NCI-H82 (cell line): ENCODE results near the gene ADI1.
A peak's percentile ranks its signal among the peaks of the same experiment; 100 is the strongest.
"Not testable (repeated sequence)": the region's sequence is repeated elsewhere in the genome, so short reads cannot be mapped to it uniquely, and the experiment has no call there.

Experiments
- DNase-seq: peaks from one replicate; lab custom pipeline; 2025; lab: John Stamatoyannopoulos, UW

The ADI1 gene

DNA sequence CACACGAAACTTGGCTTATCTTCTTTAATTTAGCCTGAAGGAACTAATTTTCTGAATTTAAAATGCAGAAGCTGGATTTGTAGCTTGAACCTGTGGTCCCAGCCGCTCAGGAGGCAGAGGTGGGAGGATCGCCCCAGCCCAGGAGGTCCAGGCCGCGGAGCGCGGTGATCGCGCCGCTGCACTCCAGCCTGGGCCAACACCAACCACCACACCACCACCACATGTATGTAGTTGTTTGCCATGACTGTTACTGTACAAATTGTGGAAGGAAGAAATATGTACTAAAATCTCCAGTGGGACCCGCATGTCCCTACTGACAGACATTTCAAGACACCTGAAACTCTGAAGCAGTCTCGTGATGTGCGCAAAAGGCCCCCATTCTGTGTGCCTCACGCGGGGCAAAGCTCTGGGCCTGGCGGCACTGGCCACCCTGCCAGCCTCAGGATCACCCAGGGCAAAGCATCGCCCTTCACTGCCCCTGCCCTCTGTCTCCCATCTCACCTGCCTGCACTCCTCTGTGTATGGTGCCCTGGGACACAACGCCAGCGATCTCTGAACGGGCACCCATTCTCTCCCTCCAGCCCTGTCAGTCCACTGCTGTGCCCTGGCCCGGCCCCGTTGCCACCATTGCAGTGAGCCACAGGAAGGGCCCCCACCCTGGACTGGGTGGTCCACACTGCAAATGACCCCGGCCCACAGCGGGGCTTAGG lies 10.1 kb upstream of the ADI1 start:
- no peak for DNase-seq

DNA sequence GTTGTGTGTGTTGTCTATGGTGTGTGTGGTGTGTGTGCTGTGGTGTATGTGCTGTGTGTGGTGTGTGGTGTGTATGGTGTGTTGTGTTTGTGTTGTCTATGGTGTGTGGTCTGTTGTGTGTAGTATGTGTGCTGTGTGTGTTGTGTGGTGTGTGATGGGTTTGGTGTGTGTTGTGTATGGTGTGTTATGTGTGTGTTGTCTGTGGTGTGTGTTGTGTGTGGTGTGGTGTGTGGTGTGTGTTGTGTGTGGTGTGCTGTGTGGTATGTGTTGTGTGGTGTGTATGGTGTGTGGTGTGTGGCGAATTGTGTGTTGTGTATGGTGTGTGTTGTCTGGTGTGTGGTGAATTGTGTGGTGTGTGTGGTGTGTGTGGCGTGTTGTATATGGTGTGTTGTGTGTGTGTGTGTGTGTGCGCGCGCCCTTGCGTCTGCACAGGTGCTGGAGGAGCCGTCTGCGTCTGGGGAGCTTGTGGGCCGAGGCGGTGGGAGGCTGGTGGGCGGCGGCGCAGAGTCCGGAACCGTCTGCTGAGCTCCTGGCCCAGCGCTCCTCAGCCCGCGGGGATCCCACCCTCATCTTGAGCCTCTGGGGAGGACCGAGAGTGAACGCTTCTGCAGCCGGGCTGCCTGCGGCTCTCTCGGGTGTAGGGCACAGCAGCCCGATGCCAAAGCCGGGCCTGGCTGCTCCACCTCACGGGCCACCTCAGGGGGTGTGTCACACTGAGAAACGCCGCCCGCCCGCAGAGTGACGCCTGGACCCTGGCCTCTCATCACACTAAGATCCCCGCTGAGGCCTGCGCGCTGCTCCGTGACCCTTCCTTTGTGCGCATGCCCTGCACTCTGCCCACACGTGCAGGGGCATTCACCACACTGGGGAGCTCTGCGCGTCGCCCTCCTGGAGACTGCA lies 8.8 kb upstream of the ADI1 start:
- DNase-seq = peak; percentile 10

DNA sequence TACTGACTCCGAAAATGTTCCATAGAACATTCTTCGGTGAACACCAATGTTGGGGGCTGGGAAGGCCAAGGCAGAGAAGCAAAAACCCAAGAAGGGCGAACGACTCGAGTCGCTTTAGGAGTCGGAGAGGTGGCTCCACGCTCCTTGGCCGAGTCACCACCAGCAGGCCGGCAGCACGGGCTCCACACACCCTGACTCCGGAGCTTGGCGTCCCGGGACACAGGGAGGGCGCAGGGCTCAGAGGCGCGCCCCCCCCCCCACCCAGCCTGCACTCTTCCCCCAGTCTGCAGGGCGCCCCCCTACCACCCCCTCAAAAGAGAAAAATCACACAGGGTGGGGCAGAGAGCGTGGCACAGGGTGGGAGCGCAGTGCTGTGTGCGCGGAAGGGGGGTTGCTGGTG lies 7.5 kb upstream of the ADI1 start:
- DNase-seq = no peak

DNA sequence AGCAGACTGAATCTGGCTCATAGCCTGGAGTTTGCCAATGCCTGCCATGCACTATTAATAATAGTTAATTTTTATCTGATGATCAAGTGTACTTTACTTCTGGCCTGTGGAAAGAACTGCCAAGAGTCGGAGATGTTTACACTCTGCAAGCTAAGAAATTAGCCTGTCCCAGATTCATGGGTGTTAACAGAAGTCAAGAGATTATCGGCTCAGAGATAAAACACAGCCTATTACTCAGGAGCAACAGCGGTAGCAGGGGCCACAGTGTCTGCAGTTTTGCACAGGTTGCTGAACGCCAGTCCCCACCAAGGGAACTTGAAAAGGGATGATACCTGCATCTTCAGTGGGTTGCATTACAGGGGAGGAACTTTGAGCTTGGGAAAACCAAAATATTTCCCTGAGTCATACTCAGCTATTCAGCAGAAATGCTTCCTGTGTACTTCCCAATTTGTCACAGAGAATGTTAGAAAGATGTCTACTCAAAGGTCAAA lies 4.3 kb upstream of the ADI1 start:
- DNase-seq = peak; percentile 91

DNA sequence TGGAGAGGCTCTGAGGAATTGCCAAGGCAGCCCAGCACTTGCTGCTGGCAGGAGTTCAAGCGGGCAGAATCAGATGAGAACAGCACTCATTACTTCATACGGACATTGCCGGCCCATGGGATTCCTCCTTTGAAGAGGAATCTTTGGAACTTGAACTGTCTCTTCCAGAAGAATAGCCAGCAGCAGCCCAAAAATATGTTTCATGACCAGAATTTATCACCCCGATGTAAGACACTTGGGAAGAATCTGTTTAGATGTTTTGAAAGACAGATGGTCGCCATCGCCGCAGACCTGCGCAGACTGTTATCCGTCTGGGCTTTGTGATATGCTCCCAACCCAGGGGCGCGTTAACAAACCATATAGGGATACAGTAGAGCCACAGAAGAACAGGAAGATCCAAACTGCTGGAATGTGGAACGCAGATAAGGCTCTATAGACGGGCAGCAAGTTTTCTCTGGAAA lies 3.7 kb upstream of the ADI1 start:
- peak; percentile 84 for DNase-seq

DNA sequence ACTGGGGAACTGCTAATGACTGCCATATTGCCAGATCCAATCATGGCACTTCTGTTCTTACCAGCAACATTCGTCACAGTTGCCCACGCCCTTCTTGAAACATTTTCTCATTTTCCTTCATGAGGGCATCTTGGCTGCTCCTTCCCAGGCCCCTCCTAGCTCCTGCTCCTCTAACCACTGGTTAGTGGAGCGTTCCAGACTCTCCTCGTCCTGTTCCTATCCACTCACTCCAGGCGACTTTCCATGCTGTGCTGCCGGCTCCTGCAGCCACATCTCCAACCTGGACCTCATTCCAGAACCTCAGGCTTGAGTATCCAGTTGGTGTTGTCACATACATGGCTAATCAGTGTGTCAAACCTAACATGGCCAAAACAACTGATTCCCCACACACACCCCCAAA lies 1.3 kb upstream of the ADI1 start:
- no peak for DNase-seq

DNA sequence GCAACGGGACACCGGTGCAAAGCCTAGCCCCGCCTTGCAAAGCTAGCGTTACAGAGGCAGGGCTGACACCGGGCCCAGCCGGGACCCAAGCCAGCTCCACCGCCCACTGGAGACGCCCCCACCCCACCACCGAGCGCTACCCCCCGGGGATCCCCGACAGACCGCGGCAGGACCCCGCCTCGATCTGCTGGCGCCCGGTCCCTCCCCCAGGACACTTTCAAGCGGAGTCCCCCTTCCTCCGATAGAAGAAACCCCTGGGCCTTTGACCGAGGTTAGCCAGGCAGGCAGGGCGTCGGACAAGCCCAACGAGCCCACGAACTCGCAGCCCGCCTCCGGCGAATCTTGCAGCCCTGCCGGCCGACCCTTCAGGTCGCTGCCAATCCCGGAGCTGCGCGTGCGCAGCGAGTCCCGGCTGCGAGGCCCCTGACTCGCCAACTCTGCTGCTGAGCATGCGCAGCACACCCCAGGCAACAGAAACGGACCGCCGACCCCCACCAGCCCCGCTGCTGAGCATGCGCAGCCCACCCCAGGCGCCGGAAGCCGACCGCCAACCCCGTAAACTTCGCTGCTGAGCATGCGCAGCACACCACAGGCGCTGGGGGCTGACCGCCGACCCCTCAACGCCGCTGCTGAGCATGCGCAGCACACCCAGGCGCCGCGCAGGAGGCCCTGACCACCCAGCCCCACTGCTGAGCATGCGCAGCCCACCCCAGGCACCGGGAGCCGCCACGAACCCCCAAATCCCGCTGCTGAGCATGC lies 656 bp downstream of the ADI1 start:
- DNase-seq = peak; percentile 99

DNA sequence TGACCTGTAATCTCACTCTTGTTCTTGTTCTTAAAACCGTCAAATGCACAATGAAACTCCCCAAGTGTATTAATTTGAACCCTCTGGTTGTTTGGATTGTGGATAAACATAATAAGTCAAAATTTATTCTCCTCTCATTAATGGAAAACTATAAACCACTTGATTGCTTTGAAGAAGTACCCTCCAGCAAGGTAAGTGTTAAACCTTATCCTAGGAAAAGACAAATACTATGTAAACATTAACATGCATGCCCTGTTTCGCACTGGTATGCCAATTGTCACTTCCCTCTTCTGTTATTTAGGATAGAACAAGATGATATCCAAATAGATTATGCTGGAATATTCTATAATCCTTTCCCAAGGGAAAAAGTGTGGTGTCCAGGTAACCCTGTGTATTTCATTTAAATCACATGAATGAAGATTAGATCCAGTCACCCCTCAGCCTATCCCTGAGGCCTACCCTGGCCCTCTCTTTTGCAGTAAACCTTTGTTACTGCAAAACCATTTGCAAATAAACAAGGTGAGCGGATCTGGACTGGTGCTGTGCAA lies 1.3 kb downstream of the ADI1 start:
- no peak for DNase-seq

DNA sequence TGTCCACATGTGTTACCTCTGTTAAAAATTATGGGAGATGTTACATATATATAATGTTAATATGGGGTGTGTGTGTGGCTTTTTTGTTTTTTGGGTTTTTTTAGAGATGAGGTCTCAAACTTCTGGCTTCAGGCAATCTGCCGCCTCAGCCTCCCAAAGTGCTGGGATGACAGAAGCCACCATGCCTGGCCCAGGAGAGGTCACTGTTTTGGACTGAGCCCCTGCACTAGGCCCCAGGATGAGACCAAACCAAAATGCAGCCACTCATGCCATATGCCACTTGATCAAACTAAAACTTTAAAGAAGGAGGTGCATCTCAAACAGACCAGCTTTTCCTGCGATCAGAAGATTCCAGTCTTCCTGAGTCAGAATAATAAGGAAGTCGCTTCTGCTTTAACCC lies 2.5 kb downstream of the ADI1 start:
- DNase-seq = no peak

DNA sequence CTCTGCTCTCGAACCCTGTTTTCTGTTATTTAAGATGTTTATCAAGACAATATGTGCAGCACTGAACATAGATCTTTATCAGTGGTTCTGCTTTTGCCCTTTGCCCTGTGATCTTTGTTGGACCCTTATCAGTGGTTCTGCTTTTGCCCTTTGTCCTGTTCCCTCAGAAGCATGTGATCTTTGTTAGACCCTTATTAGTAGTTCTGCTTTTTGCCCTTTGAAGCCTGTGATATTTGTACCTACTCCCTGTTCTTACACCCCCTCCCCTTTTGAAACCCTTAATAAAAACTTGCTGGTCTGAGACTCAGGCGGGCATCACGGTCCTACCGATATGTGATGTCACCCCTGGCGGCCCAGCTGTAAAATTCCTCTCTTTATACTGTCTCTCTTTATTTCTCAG lies 3.9 kb downstream of the ADI1 start:
- not testable (repeated sequence) for DNase-seq

DNA sequence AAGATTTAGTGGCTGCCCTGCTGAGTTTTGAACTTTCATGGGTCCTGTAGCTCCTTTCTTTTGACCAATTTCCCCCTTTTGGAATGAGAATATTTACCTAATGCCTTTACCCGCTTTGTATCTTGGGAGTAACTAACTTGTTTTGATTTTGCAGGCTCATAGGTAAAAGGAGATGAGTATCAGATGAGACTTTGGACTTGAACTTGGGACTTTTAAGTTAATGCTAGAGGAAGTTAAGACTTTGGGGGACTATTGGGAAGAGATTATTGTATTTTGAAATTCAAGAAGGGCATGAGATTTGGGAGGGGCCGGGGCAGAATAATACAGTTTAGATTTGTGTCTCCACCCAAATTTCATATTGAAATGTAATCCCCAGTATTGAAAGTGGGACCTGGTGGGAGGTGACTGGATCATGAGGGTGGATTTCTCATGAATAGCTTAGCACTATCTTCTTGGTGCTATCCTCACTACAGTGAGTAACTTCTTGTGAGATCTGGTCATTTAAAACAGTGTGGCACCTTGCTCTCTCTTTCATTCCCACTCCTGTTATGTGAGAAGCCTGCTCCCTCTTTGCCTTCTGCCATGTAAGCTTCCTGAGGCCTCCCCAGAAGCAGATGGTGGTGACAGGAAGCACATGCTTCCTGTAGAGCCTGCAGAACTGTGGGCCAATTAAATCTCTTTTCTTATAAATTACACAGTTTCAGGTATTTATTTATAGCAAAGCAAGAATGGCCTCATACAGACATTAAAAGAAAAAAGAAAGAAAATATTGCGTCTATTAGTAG lies 6.1 kb downstream of the ADI1 start:
- no peak for DNase-seq

DNA sequence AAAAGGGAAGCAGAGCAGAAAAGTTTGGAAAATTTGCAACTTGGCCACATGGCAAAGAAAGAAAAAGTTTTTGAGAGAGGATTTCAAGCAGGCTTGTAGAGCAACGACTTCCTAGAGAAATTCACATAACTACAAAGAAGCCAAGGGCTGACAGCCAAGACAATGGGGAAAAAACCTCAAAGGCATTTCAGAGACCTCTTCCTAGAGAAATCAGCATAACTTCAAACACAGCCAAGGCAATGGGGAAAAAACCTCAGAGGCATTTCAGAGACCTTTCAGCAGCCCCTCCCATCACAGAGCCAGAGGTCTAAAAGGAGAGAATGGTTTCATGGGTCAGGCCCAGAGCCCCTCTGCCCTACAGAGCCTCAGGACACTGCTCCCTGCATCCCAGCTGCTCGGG lies 7.2 kb downstream of the ADI1 start:
- no peak for DNase-seq

DNA sequence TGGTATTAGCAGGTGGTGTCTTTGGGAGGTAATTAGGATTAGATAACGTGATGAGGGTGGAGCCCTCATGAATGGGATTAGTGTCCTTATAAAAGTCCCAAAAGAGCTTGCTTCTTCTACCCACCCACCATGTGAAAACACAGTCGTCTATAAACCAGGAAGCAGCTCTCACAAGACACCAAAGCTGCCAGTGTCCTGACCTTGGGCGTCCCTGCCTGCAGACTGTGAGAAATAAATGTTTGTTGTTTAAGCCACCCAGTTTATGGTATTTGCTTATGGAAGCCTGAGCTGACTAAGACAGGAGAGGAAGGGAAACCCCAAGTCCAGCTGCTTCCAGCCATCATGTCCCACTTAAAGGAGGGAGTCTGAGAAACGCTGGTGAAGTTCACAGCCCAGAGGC lies 13.6 kb downstream of the ADI1 start:
- DNase-seq = peak; percentile 94

DNA sequence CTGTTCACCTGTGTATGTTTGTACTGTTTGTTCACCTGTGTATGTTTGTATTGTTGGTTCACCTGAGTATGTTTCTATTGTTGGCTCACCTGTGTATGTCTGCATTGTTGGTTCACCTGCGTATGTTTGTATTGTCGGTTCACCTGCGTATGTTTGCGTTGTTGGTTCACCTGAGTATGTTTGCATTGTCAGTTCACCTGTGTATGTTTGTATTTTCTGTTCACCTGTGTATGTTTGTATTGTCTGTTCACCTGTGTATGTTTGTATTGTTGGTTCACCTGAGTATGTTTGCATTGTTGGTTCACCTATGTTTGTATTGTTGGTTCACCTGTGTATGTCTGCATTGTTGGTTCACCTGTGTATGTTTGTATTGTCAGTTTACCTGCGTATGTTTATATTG lies 14.6 kb downstream of the ADI1 start:
- DNase-seq = no peak

DNA sequence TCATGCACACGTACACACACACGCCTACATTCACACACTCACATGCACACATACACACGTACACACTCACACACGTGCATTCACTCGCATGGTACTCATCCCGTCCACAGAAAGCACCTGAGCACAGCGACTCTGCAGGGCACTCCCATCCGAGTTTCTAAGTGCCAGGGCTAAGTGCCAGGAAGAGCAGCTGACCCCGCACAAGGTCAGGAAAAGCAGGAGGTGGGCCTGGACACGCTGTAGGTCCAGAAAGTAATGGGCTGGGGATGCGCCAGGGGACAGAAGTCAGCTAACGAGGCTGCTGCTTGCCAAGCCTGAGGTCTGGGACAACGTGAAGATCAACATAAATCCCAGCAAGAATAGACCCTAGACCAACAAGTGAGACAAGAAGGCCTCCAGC lies 15.8 kb downstream of the ADI1 start:
- DNase-seq = no peak

DNA sequence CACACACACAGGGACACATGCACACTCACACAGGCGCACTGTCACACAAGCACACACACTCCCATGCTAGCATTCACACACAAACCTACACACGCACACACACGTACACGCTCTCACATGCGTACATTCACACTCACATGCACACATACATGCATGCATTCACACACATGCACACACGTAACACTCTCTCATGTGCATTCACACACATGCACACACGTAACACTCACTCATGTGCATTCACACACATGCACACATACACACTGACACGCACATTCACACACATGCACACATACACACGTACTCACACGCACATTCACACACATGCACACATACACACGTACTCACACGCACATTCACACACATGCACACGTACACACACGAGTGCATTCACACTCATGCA lies 16.3 kb downstream of the ADI1 start:
- no peak for DNase-seq

DNA sequence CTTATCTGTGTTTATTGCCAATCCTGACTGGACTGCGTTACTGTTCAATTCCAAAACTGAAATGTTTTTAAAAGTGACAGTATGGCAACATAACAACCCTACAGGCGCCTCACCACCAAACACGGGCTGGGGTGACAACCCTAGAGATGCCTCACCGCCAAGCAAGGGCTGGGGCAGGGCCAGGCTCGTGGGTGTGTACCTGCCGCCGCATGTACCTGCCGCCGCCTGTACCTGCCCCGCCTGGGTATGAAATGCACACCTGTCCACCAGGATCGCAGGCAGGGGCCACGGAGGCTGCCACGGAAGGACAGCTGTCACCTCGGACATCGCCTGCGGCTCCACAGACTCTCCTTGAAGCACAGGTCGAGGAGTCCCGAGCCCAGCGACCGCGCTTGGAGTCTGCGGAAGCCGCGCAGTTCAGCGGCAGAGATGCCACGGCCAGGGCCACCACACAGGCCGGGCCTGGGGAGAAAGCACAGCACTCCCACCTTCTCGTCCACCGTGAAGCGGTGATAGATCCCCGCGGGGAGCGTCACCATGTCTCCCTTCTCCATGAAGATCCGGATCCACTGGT lies 18.9 kb downstream of the ADI1 start:
- DNase-seq = no peak

DNA sequence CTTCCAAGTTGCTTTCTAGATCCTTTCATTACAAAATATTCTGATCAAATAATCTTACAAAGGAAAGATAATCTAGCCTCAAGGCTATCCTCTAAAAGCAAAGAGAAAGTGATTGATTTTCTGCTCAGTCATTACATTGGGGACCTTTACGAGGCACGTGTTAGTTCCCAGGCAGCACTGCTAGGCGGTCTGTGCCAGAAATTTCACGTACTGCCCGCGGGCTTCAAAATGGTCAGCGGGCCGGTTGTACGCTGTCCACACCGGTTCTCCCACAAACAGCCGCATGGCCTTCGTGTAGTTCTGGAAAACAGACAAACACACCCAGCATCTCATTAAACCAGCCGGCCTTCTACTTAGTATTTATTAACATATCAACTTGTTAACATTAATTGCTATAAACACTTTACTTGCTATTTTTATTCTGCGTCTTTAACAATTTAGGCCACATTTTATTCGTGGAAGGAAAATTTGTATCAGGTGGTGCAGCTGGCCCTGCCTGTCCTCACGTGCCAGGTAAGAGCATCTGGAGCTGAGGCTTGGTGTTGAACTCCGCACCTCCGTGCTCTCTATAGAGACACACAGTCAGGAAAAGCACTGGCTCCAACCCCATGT lies 20.4 kb downstream of the ADI1 start:
- no peak for DNase-seq

DNA sequence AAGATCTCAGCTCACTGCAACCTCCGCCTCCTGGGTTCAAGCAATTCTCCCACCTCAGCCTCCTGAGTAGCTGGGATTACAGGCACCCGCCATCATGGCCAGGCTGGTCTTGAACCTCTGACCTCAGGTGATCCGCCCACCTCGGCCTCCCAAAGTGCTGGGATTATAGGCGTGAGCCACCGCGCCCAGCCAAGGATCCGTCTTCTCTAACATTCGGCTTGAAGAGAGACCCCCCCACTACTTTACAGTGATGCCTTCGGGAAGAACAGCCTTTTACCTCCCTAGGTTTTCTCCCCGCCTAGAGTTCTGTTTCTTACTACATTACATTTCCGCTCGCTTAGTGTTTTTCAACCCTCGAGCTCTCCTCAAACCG lies 22.6 kb downstream of the ADI1 start:
- not testable (repeated sequence) for DNase-seq

DNA sequence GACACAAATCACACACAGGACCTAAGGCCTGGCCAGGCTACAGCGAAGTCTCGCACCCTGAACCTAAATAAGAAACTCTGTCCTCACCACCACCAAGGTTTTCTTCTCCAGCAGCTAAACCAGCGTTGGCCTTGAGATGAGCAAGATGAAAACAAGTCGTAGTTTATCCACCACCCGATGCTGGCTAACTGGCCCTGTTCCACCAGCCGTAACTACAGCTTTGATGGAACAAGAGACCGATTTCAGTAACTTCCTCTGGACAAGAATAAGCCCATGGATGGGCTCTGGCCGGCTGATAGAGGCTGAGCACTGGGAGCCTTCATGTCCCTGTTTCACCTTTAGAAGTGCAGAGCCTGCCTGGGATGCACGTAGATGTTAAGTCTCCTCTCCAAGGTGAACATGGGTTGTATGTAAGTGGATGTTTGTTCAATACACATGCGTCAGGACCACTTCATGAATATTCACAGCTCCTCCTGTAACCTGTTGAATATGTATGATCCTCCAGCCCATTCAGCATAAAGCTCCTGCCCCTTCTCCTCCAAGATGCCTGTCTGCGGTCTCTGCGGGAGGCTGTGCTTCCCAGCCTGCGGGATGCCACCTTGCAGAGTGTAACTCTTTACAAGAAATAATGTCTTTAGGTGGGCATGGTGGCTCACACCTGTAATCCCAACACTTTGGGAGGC lies 24.2 kb downstream of the ADI1 start:
- no peak for DNase-seq
